Right lobe of liver (tissue), 6 donors: ENCODE measurements around the gene IZUMO1. TPM values are rescaled to one million over a fixed set of nuclear protein-coding genes. Genes with fewer than 3 reads are reported as not detected.

Experiments
- ATAC-seq, 4 donors: fragments of 200-7000 bp; cut with Tn5 transposase; one replicate each; pipeline ENCODE4 v1.9.1; 2020; ENCODE audit warnings: mild to moderate bottlenecking in 4 of 4, moderate library complexity in 4 of 4
- DNase-seq, 3 donors: peaks; one replicate each; pipeline ENCODE4 v3.0.0-alpha.2; 2020
- H3K27ac ChIP-seq, 3 donors: fragments of 200-600 bp; one replicate each; pipeline ENCODE4 v1.8.0; 2022
- H3K27me3 ChIP-seq, 2 donors: fragments of 200-600 bp; one replicate each; pipeline ENCODE4 v1.8.0; 2022
- H3K36me3 ChIP-seq, 4 donors: fragments of 200-600 bp; sonication (generic) in 1 of 4; one replicate each; pipeline versions ENCODE4 v1.5.1 to v1.8.0; 2017 to 2022; ENCODE audit warnings: control low read depth in 1 of 4
- H3K4me1 ChIP-seq, 4 donors: fragments of 200-600 bp; sonication (generic) in 1 of 4; one replicate each; pipeline versions ENCODE4 v1.5.1 to v1.8.0; 2017 to 2022; ENCODE audit warnings: control low read depth in 1 of 4
- H3K4me3 ChIP-seq, 3 donors: fragments of 200-600 bp; one replicate each; pipeline ENCODE4 v1.8.0; 2022
- H3K9me3 ChIP-seq, 4 donors: fragments of 200-600 bp; sonication (generic) in 1 of 4; one replicate each; pipeline versions ENCODE4 v1.5.1 to v1.8.0; 2017 to 2022; ENCODE audit warnings: control low read depth in 1 of 4
- CTCF ChIP-seq, 4 donors: fragments of 200-600 bp in 3 of 4; fragments of 450-650 bp in 1 of 4; IDR thresholded peaks; one replicate each; pipeline versions ENCODE4 v1.5.1 to v1.8.0; 2016 to 2022; ENCODE audit warnings: antibody characterized with exemption in 4 of 4, mild to moderate bottlenecking in 2 of 4
- POLR2A ChIP-seq: fragments of 450-650 bp; IDR thresholded peaks from one replicate; pipeline ENCODE4 v1.6.1; 2017; ENCODE audit warnings: antibody characterized with exemption, mild to moderate bottlenecking
- WGBS: methylation state at CpG from one replicate; pipeline ENCODE4 v1.1.6; 2018; ENCODE audit warnings: low coverage, low lambda C conversion rate; ENCODE audit not compliant: insufficient coverage; ENCODE audit errors: missing lambda C conversion rate; 5-methylcytosine and 5-hydroxymethylcytosine counted together
- intact Hi-C, 2 donors: fragments of 100-400 bp; cut with DNase I; formaldehyde crosslinking; loops; one replicate each; pipeline versions ENCODE4 v1.11.2 to v1.14.1; 2022
- total RNA-seq, 6 experiments: library from RNA; depleted of rRNA in 2 of 6; stranded (reverse); fragments of >200 nt in 2 of 6; fragmentation: NEBNext Ultra II Directional in 3 of 6; extraction: Animal tissue kit (Norgen Biotek cat#: 25700) in 3 of 6; gene quantifications; one replicate each; pipeline versions ENCODE4 v1.1.0 to v1.2.4, GENCODE V29; 2016 to 2023
- donor health status: DM: no; HTN: yes; CAD: no.
- donor health status: DM: no; HTN: no; CAD: no.
- donor health status: DM: no; HTN: no; CAD: no.
- donor health status: DM: no; HTN: yes; CAD: no.
- donor health status: DM: no; HTN: yes; CAD: no.

Gene IZUMO1
- total RNA-seq, 6 experiments from 2014 or later, result 0.10 to 0.35 (median 0.13) TPM; not detected in 1

- intact Hi-C loops, result no loop called here
- DNase-seq, result peak; percentile 43 to 73 (median 70)
- peak; percentile 57 to 75 (median 68) for ATAC-seq
- H3K27ac ChIP-seq, result peak overlapping the region in 1 of 3 donors; percentile 70
- TF ChIP-seq CTCF (IDR thresholded peaks at IDR 0.05), result no peak
- TF ChIP-seq POLR2A, result peak; percentile 95
- H3K27me3 ChIP-seq, result no peaks in the 10 kb centered on the region
- 26% methylated on average over 4 of the region's 5 CpGs for WGBS
- no peaks in the 10 kb centered on the region for H3K9me3 ChIP-seq
- peaks cover 0 to 11% (median 0%) of the 10 kb centered on the region in 4 donors for H3K36me3 ChIP-seq
- H3K4me1 ChIP-seq, result peaks cover 0 to 21% (median 8%) of the 10 kb centered on the region in 4 donors
- peak overlapping the region in 2 of 3 donors; percentile 16 to 59 for H3K4me3 ChIP-seq
Measured at GRCh38 chr19:48755787-48756186, 9.1 kb upstream of the IZUMO1 start.

- Histone ChIP-seq H3K36me3 (peaks cover 0 to 11% (median 0%) of the 10 kb centered on the region in 4 donors), H3K4me1 (peaks cover 0 to 21% (median 8%) of the 10 kb centered on the region in 4 donors), H3K27ac (peak within 1 kb of the TSS in 2 of 3 donors; percentile 24 to 70), H3K27me3 (no peaks in the 10 kb centered on the region), H3K4me3 (peak within 1 kb of the TSS in 2 of 3 donors; percentile 16 to 59), H3K9me3 (no peaks in the 10 kb centered on the region)
- ATAC-seq, result peak; percentile 24 to 73 (median 28)
- TF ChIP-seq CTCF (IDR thresholded peaks at IDR 0.05) (no peak), POLR2A (no peak)
- DNase-seq, result peak in 1 of 3 donors; percentile 48
- intact Hi-C loops, result no loop called here
- WGBS, result no CpG with 5 or more reads among the region's 4 CpGs
Measured at GRCh38 chr19:48755084-48755641, 8.5 kb upstream of the IZUMO1 start, which contains the start of gene FGF21. FGF21 (plus strand) TSS chr19:48755524; CDS start chr19:48756237, 713 bp downstream.

- DNase-seq, result peak in 2 of 3 donors; percentile 59 to 74
- intact Hi-C loops, result no loop called here
- H3K4me1 ChIP-seq, result peaks cover 0 to 17% (median 4%) of the 10 kb centered on the region in 4 donors
- H3K4me3 ChIP-seq, result peak within 1 kb of the TSS; percentile 22 to 35 (median 26)
- TF ChIP-seq CTCF (IDR thresholded peaks at IDR 0.05) (no peak), POLR2A (peak; percentile 14)
- H3K9me3 ChIP-seq, result no peaks in the 10 kb centered on the region
- H3K27ac ChIP-seq, result peak within 1 kb of the TSS; percentile 19 to 41 (median 36)
- 21% methylated on average over 8 of the region's 73 CpGs for WGBS
- no peaks in the 10 kb centered on the region for H3K27me3 ChIP-seq
- peak; percentile 28 to 65 (median 62) for ATAC-seq
- H3K36me3 ChIP-seq, result no peaks in the 10 kb centered on the region
Measured at GRCh38 chr19:48752496-48753365, 6.0 kb upstream of the IZUMO1 start, which contains the start of gene FUT1. FUT1 (minus strand) TSS chr19:48752641; CDS start chr19:48751281, 1,360 bp downstream.

GRCh38 chr19:48751845-48752495, 5.3 kb upstream of the IZUMO1 start:
- ATAC-seq, result no peak

More at GRCh38 chr19:48751845-48752495, 5.3 kb upstream of the IZUMO1 start:
- DNase-seq, result no peak
- intact Hi-C loops, result no loop called here
- TF ChIP-seq POLR2A (no peak), CTCF (IDR thresholded peaks at IDR 0.05) (no peak)
- Histone ChIP-seq H3K36me3 (no peaks in the 10 kb centered on the region), H3K4me3 (peak overlapping the region; percentile 18 to 35 (median 26)), H3K4me1 (peaks cover 0 to 17% (median 3%) of the 10 kb centered on the region in 4 donors), H3K27ac (peak overlapping the region; percentile 4 to 24 (median 19)), H3K27me3 (no peaks in the 10 kb centered on the region), H3K9me3 (no peaks in the 10 kb centered on the region)
- 75% methylated on average over 19 of the region's 20 CpGs for WGBS
